ENCODE measurements around the gene PRDM1.

DNA sequence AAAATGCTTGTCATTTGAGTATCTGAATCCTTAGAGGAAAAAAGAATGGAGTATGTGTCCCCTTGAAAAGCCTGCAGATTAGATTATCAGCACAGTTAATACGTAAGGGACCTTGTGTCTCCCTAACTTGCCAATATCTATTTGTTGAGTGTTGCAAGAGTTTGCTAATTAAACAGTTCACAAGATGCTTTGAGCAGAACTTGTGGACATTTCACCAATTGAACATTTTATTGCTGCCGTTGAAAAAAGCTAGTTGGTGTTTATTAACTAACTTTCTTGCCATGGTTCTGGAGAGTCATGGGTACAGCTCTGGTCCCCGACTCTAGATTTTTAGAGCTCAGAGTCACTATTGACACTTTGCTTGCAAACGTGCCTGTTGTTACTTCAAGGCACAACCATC lies 30.6 kb upstream of the PRDM1 start:
- TF ChIP-seq, protein P1, sequence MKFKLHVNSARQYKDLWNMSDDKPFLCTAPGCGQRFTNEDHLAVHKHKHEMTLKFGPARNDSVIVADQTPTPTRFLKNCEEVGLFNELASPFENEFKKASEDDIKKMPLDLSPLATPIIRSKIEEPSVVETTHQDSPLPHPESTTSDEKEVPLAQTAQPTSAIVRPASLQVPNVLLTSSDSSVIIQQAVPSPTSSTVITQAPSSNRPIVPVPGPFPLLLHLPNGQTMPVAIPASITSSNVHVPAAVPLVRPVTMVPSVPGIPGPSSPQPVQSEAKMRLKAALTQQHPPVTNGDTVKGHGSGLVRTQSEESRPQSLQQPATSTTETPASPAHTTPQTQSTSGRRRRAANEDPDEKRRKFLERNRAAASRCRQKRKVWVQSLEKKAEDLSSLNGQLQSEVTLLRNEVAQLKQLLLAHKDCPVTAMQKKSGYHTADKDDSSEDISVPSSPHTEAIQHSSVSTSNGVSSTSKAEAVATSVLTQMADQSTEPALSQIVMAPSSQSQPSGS (CRISPR knock-in tag; IDR thresholded peaks at IDR 0.05): no peak
- TF ChIP-seq ESRRA (CRISPR knock-in tag; IDR thresholded peaks at IDR 0.05; ENCODE audit: low read depth): no peak
- TF ChIP-seq U2AF1 (optimal IDR thresholded peaks at IDR 0.05; ENCODE audit: low read depth, low read length): no peak
- no peak for TF ChIP-seq DPF2 (CRISPR knock-in tag; IDR thresholded peaks at IDR 0.05; ENCODE audit: borderline replicate concordance, low read depth)
- no peak for TF ChIP-seq MXI1 (IDR thresholded peaks at IDR 0.05; ENCODE audit: borderline replicate concordance, low read depth, low read length)
- TF ChIP-seq, protein P2, sequence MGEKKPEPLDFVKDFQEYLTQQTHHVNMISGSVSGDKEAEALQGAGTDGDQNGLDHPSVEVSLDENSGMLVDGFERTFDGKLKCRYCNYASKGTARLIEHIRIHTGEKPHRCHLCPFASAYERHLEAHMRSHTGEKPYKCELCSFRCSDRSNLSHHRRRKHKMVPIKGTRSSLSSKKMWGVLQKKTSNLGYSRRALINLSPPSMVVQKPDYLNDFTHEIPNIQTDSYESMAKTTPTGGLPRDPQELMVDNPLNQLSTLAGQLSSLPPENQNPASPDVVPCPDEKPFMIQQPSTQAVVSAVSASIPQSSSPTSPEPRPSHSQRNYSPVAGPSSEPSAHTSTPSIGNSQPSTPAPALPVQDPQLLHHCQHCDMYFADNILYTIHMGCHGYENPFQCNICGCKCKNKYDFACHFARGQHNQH (CRISPR knock-in tag; IDR thresholded peaks at IDR 0.05): no peak
- TF ChIP-seq, protein P3, sequence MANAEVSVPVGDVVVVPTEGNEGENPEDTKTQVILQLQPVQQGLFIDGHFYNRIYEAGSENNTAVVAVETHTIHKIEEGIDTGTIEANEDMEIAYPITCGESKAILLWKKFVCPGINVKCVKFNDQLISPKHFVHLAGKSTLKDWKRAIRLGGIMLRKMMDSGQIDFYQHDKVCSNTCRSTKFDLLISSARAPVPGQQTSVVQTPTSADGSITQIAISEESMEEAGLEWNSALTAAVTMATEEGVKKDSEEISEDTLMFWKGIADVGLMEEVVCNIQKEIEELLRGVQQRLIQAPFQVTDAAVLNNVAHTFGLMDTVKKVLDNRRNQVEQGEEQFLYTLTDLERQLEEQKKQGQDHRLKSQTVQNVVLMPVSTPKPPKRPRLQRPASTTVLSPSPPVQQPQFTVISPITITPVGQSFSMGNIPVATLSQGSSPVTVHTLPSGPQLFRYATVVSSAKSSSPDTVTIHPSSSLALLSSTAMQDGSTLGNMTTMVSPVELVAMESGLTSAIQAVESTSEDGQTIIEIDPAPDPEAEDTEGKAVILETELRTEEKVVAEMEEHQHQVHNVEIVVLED (CRISPR knock-in tag; IDR thresholded peaks at IDR 0.05; ENCODE audit: borderline replicate concordance): no peak
- TF ChIP-seq, protein P4, sequence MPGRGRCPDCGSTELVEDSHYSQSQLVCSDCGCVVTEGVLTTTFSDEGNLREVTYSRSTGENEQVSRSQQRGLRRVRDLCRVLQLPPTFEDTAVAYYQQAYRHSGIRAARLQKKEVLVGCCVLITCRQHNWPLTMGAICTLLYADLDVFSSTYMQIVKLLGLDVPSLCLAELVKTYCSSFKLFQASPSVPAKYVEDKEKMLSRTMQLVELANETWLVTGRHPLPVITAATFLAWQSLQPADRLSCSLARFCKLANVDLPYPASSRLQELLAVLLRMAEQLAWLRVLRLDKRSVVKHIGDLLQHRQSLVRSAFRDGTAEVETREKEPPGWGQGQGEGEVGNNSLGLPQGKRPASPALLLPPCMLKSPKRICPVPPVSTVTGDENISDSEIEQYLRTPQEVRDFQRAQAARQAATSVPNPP (CRISPR knock-in tag; IDR thresholded peaks at IDR 0.05): no peak
- TF ChIP-seq ZNF703 (CRISPR knock-in tag; IDR thresholded peaks at IDR 0.05; ENCODE audit: borderline replicate concordance): no peak
